ENCODE results near the gene GRPEL1. TPM values are rescaled to one million over a fixed set of nuclear protein-coding genes. Genes with fewer than 3 reads are reported as not detected.
A peak's percentile ranks its signal among the peaks of the same experiment; 100 is the strongest.

The GRPEL1 gene
- polyA plus RNA-seq, 1 experiment = 39.4 TPM

GRCh38 chr4:7055111-7055989, 12.5 kb downstream of the GRPEL1 start:
- Histone ChIP-seq H3K27me3 (ENCODE audit: control insufficient read depth, insufficient read depth, low read length) (no peaks in the 10 kb centered on the region), H3K9me3 (ENCODE audit: control insufficient read depth, insufficient read depth, low read length) (peaks cover 14% of the 10 kb centered on the region), H3K27ac (ENCODE audit: low read depth, low read length) (peak overlapping the region; percentile 3), H3K4me3 (ENCODE audit: low read depth, low read length) (no peak overlapping the region)
- ChIA-PET POLR2A (interaction anchor here (2.1 kb wide), 1 partner anchor 11 kb away, joined by 6 read pairs; the partner anchor contains the start of gene TADA2B), CTCF (interaction anchor here (1.7 to 2.0 kb wide), 2 partner anchors 13 to 16 kb away, joined by 7 to 9 read pairs; partner anchors contain the start of gene TADA2B)
- no peak for TF ChIP-seq CTCF (IDR thresholded peaks at IDR 0.05; ENCODE audit: low read depth, low read length)
- DNase-seq (ENCODE audit: low read depth, low spot score) = no peak

DNA sequence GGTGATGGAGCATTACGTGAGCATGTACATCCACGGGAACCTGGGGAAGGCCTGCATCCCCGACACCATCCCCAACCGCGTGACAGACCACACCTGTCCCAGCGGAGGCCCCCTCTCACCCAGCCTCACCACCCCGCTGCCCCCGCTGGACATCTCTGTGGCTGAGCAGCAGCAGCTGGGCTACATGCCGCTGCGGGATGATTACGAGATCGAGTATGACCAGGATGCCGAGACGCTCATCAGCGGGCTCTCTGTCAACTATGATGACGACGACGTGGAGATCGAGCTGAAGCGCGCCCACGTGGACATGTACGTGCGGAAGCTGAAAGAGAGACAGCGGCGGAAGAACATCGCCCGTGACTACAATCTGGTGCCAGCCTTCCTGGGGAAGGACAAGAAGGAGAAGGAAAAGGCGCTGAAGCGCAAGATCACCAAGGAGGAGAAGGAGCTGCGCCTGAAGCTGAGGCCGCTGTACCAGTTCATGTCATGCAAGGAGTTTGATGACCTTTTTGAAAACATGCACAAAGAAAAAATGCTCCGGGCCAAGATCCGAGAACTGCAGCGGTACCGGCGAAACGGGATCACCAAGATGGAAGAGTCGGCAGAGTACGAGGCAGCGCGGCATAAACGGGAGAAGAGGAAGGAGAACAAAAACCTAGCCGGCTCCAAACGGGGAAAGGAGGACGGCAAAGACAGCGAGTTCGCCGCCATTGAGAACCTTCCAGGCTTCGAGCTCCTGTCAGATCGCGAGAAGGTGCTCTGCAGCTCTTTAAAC, 13.6 kb downstream of the GRPEL1 start:
- Histone ChIP-seq H3K27ac (ENCODE audit: low read depth, low read length) (no peak overlapping the region), H3K9me3 (ENCODE audit: control insufficient read depth, insufficient read depth, low read length) (peaks cover 14% of the 10 kb centered on the region), H3K27me3 (ENCODE audit: control insufficient read depth, insufficient read depth, low read length) (no peaks in the 10 kb centered on the region), H3K4me3 (ENCODE audit: low read depth, low read length) (no peak overlapping the region)
- CTCF ChIA-PET = interaction anchor here (1.7 to 2.0 kb wide), 2 partner anchors 11 to 17 kb away, joined by 7 to 9 read pairs; partner anchors contain the start of gene TADA2B
- no peak for DNase-seq (ENCODE audit: low read depth, low spot score)
- no peak for TF ChIP-seq CTCF (IDR thresholded peaks at IDR 0.05; ENCODE audit: low read depth, low read length)
- POLR2A ChIA-PET = interaction anchor here (2.1 kb wide), 1 partner anchor 10 kb away, joined by 6 read pairs; the partner anchor contains the start of gene TADA2B

DNA sequence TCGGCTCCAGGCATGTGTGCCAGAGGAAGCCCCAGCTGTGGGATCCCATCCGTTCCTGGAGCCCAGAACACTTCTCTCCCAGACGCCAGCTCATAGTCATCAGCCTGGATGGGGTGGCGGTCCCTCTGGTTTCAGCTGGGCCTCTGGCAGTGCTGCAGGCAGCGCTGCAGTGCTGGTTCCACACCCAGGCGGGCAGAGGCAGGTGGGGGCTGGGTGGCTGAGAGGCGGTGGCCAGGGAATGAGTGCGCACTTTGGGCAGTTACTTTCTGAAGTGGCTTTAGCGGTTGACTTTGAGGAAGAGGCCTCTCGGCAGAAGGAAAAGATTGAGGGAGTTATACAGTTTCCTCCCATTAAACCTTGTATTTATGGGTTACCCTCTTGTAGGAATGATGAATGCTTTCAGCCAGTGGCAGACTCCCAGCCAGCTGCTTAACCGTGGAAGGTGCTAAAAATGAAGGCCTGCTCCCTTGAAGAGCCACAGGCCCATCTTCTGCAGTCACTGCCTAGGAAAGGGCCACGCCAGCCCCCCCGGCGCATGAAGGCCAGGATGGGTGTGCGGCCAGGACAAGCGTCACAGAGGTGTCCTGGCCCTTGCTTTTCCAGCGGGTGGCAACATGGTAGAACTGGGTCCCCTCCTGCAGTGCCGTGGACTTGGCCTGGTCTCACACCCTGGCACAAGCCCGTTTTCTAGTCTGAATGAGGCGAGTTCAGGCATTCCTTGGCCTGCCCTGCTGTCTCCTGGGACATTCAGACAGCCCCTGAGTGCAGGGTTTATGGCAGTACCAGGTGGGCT, 14.7 kb downstream of the GRPEL1 start:
- Histone ChIP-seq H3K9me3 (ENCODE audit: control insufficient read depth, insufficient read depth, low read length) (peaks cover 14% of the 10 kb centered on the region), H3K4me3 (ENCODE audit: low read depth, low read length) (no peak overlapping the region), H3K27me3 (ENCODE audit: control insufficient read depth, insufficient read depth, low read length) (no peaks in the 10 kb centered on the region), H3K27ac (ENCODE audit: low read depth, low read length) (no peak overlapping the region)
- no peak for TF ChIP-seq CTCF (IDR thresholded peaks at IDR 0.05; ENCODE audit: low read depth, low read length)
- CTCF ChIA-PET = no interaction called here
- no peak for DNase-seq (ENCODE audit: low read depth, low spot score)
- POLR2A ChIA-PET = interaction anchor here (1.2 kb wide), 1 partner anchor 10 kb away, joined by 5 read pairs; the partner anchor contains the start of gene TADA2B

- no peak for DNase-seq (ENCODE audit: low read depth, low spot score)
- ChIA-PET POLR2A (interaction anchor here (1.2 kb wide), 1 partner anchor 9 kb away, joined by 5 read pairs; the partner anchor contains the start of gene TADA2B), CTCF (no interaction called here)
- Histone ChIP-seq H3K27me3 (ENCODE audit: control insufficient read depth, insufficient read depth, low read length) (no peaks in the 10 kb centered on the region), H3K27ac (ENCODE audit: low read depth, low read length) (no peak overlapping the region), H3K9me3 (ENCODE audit: control insufficient read depth, insufficient read depth, low read length) (peaks cover 14% of the 10 kb centered on the region), H3K4me3 (ENCODE audit: low read depth, low read length) (no peak overlapping the region)
- TF ChIP-seq CTCF (IDR thresholded peaks at IDR 0.05; ENCODE audit: low read depth, low read length) = no peak
Measured at GRCh38 chr4:7052313-7052712, 15.6 kb downstream of the GRPEL1 start.

Data from AG04450 (cell line).